ENCODE data around the gene TMEM181. TPM values are rescaled to one million over a fixed set of nuclear protein-coding genes. Genes with fewer than 3 reads are reported as not detected.

The TMEM181 gene
- total and polyA plus RNA-seq, 4 donors: 6.4 to 15.6 (median 12.6) TPM

GRCh38 chr6:158663625-158664165, 103.8 kb downstream of the TMEM181 start:
- Histone ChIP-seq H3K27me3 (ENCODE audit: control insufficient read depth in 4 of 4, insufficient read depth in 4 of 4, low read length in 3 of 4) (no peaks in the 10 kb centered on the region), H3K4me1 (ENCODE audit: control insufficient read depth in 4 of 4, insufficient read depth in 4 of 4, low read length in 3 of 4) (no peaks in the 10 kb centered on the region), H3K4me3 (ENCODE audit: low read depth in 1 of 3, low read length in 3 of 3) (no peak overlapping the region), H3K36me3 (ENCODE audit: control insufficient read depth in 4 of 4, insufficient read depth in 3 of 4, low read depth in 1 of 4, low read length in 3 of 4) (peaks cover 0 to 1% (median 0%) of the 10 kb centered on the region in 4 donors), H3K9me3 (ENCODE audit: control insufficient read depth in 4 of 4, low read length in 3 of 4) (no peaks in the 10 kb centered on the region), H3K9ac (ENCODE audit: low read depth in 1 of 2, low read length in 2 of 2) (no peak overlapping the region), H3K27ac (ENCODE audit: low read depth in 1 of 2, low read length in 2 of 2) (no peak overlapping the region)
- 47% methylated on average over 11 of the region's 11 CpGs for WGBS
- TF ChIP-seq HNF4G (IDR thresholded peaks at IDR 0.05) (no peak), REST (IDR thresholded peaks at IDR 0.05) (no peak), RAD21 (IDR thresholded peaks at IDR 0.05) (no peak), JUND (IDR thresholded peaks at IDR 0.05) (no peak), RXRA (IDR thresholded peaks at IDR 0.05) (no peak), FOXA1 (IDR thresholded peaks at IDR 0.05) (no peak), GABPA (IDR thresholded peaks at IDR 0.05 in 1 of 2, conservative IDR thresholded peaks at IDR 0.05 in 1 of 2) (no peak), SP1 (IDR thresholded peaks at IDR 0.05) (no peak), NR2F2 (IDR thresholded peaks at IDR 0.05) (no peak), EGR1 (IDR thresholded peaks at IDR 0.05; ENCODE audit: low read depth in 2 of 2) (no peak), FOXA2 (IDR thresholded peaks at IDR 0.05) (no peak), ATF3 (IDR thresholded peaks at IDR 0.05) (no peak), TAF1 (conservative IDR thresholded peaks at IDR 0.05) (no peak), YY1 (IDR thresholded peaks at IDR 0.05) (no peak)
- DNase-seq (ENCODE audit: low spot score): no peak

DNA sequence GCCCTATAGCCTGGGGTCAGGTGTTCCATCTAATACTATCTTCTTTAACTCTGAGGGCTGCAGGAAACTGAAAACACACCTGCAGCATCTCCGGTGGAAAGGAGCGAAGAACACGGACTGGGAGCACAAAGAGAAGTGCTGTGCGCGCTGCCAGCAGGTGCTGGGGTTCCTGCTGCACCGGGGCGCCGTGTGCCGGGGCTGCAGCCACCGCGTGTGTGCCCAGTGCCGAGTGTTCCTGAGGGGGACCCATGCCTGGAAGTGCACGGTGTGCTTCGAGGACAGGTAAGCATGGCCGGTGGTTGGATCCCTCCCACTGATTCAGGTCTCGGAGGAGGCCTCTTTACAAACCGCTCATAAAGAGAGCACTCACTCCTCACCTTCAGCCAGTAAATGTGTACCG, 105.4 kb downstream of the TMEM181 start:
- H3K9ac ChIP-seq (ENCODE audit: low read depth in 1 of 2, low read length in 2 of 2): no peak overlapping the region
- H3K4me1 ChIP-seq (ENCODE audit: control insufficient read depth in 4 of 4, insufficient read depth in 4 of 4, low read length in 3 of 4): peaks cover 0 to 10% (median 4%) of the 10 kb centered on the region in 4 donors
- H3K27ac ChIP-seq (ENCODE audit: low read depth in 1 of 2, low read length in 2 of 2): no peak overlapping the region
- H3K4me3 ChIP-seq (ENCODE audit: low read depth in 1 of 3, low read length in 3 of 3): no peak overlapping the region
- H3K9me3 ChIP-seq (ENCODE audit: control insufficient read depth in 4 of 4, low read length in 3 of 4): no peaks in the 10 kb centered on the region
- DNase-seq (ENCODE audit: low spot score): no peak
- WGBS: 97% methylated on average over 18 of the region's 18 CpGs
- no peak for TF ChIP-seq ATF3 (IDR thresholded peaks at IDR 0.05)
- TF ChIP-seq CTCF (IDR thresholded peaks at IDR 0.05; ENCODE audit: low read depth, low read length, missing input control): no peak
- TF ChIP-seq NR2F2 (IDR thresholded peaks at IDR 0.05): no peak
- no peak for TF ChIP-seq FOXA2 (IDR thresholded peaks at IDR 0.05)
- TF ChIP-seq, protein P1, sequence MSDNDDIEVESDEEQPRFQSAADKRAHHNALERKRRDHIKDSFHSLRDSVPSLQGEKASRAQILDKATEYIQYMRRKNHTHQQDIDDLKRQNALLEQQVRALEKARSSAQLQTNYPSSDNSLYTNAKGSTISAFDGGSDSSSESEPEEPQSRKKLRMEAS (IDR thresholded peaks at IDR 0.05): no peak
- no peak for TF ChIP-seq REST (IDR thresholded peaks at IDR 0.05)
- TF ChIP-seq EGR1 (IDR thresholded peaks at IDR 0.05; ENCODE audit: low read depth in 2 of 2): no peak
- TF ChIP-seq ZBTB33 (IDR thresholded peaks at IDR 0.05): no peak
- TF ChIP-seq RAD21 (IDR thresholded peaks at IDR 0.05): no peak
- no peak for TF ChIP-seq SP1 (IDR thresholded peaks at IDR 0.05)
- no peak for TF ChIP-seq RXRA (IDR thresholded peaks at IDR 0.05)
- TF ChIP-seq YY1 (IDR thresholded peaks at IDR 0.05): no peak
- no peak for TF ChIP-seq FOXA1 (IDR thresholded peaks at IDR 0.05)
- no peak for TF ChIP-seq TAF1 (conservative IDR thresholded peaks at IDR 0.05)
- H3K36me3 ChIP-seq (ENCODE audit: control insufficient read depth in 4 of 4, insufficient read depth in 3 of 4, low read depth in 1 of 4, low read length in 3 of 4): peaks cover 0 to 1% (median 0%) of the 10 kb centered on the region in 4 donors
- no peaks in the 10 kb centered on the region for H3K27me3 ChIP-seq (ENCODE audit: control insufficient read depth in 4 of 4, insufficient read depth in 4 of 4, low read length in 3 of 4)

Data from liver (tissue), 9 donors.